H1 (cell line): Measurements from ENCODE around the gene ZNF565. TPM values are rescaled to one million over a fixed set of nuclear protein-coding genes. Genes with fewer than 3 reads are reported as not detected.

Experiments
- CTCF ChIA-PET: fragments of 300-600 bp; sonication (Branson Sonifier 250); formaldehyde crosslinking; loops from one replicate; lab custom pipeline; 2021; ENCODE audit not compliant: partially characterized antibody; lab: Charles Lee
- POLR2A ChIA-PET: fragments of 300-600 bp; sonication (Branson Sonifier 250); formaldehyde crosslinking; loops from one replicate; lab custom pipeline; 2021; ENCODE audit warnings: inconsistent platforms; ENCODE audit not compliant: partially characterized antibody; lab: Charles Lee
- DNase-seq, 2 experiments: peaks; one replicate each; pipeline versions ENCODE4 v3.0.0 to v3.0.0-alpha.2; 2010 to 2022; ENCODE audit warnings: low spot score in 2 of 2, low read depth in 1 of 2, mixed read lengths in 1 of 2
- FAIRE-seq: peaks from 2 replicates; lab custom pipeline; 2011; peaks lifted over from hg19 to GRCh38; lab: Jason Lieb, UNC
- H2AFZ ChIP-seq: 2 replicates; pipeline ENCODE4 v1.8.1; 2012; ENCODE audit warnings: low read length, inconsistent platforms
- H2AK5ac ChIP-seq: 2 replicates; pipeline ENCODE4 v1.6.1; 2013; ENCODE audit warnings: low read depth, low read length
- H2BK120ac ChIP-seq: replicated peaks from 2 replicates; pipeline ENCODE3; 2013; ENCODE audit warnings: low read depth, low read length, inconsistent platforms
- H2BK12ac ChIP-seq: 2 replicates; pipeline ENCODE4 v1.6.1; 2013; ENCODE audit warnings: low read depth, low read length
- H2BK15ac ChIP-seq: 2 replicates; pipeline ENCODE4 v1.6.1; 2013; ENCODE audit warnings: low read length
- H2BK20ac ChIP-seq: 2 replicates; pipeline ENCODE4 v1.6.1; 2013; ENCODE audit warnings: low read length
- H2BK5ac ChIP-seq: 2 replicates; pipeline ENCODE4 v1.6.1; 2013; ENCODE audit warnings: low read depth, low read length
- H3K14ac ChIP-seq: 2 replicates; pipeline ENCODE4 v1.6.1; 2013; ENCODE audit warnings: inconsistent platforms; ENCODE audit not compliant: insufficient read length
- H3K18ac ChIP-seq: 2 replicates; pipeline ENCODE4 v1.6.1; 2013; ENCODE audit warnings: low read length; ENCODE audit errors: extremely low read depth
- H3K23ac ChIP-seq: 2 replicates; pipeline ENCODE4 v1.6.1; 2013; ENCODE audit warnings: inconsistent platforms; ENCODE audit not compliant: insufficient read length
- H3K23me2 ChIP-seq: 2 replicates; pipeline ENCODE4 v1.6.1; 2013; ENCODE audit warnings: low read depth, low read length
- H3K27ac ChIP-seq: 2 replicates; pipeline ENCODE4 v1.6.1; 2011; ENCODE audit warnings: low read depth, low read length, inconsistent platforms
- H3K27me3 ChIP-seq, 4 experiments: replicated peaks in 1 of 4; 1 replicate in 1 of 4; 2 replicates in 3 of 4; pipeline versions ENCODE4 v1.6.1 to v1.8.1; 2011 to 2013; ENCODE audit warnings: low read length in 3 of 4, mild to moderate bottlenecking in 3 of 4, inconsistent platforms in 2 of 4, mixed read lengths in 2 of 4, moderate library complexity in 1 of 4; ENCODE audit not compliant: control insufficient read depth in 3 of 4, insufficient read depth in 3 of 4; ENCODE audit errors: extremely low read depth in 1 of 4
- H3K36me3 ChIP-seq, 4 experiments: 2 replicates each; pipeline versions ENCODE4 v1.6.1 to v1.8.1; 2011 to 2013; ENCODE audit warnings: mild to moderate bottlenecking in 4 of 4, low read length in 3 of 4, moderate library complexity in 2 of 4, control low read depth in 1 of 4, inconsistent platforms in 1 of 4; ENCODE audit not compliant: insufficient read depth in 4 of 4, control insufficient read depth in 2 of 4
- H3K4ac ChIP-seq: replicated peaks from 2 replicates; pipeline ENCODE3; 2013; ENCODE audit warnings: low read length, low read depth, mixed read lengths, inconsistent platforms; ENCODE audit not compliant: insufficient read length
- H3K4me1 ChIP-seq, 4 experiments: replicated peaks in 1 of 4; 1 replicate in 1 of 4; 2 replicates in 3 of 4; pipeline versions ENCODE4 v1.6.1 to v1.8.1; 2011 to 2013; ENCODE audit warnings: low read length in 3 of 4, inconsistent platforms in 2 of 4, mixed read lengths in 1 of 4; ENCODE audit not compliant: insufficient read depth in 4 of 4, control insufficient read depth in 3 of 4
- H3K4me2 ChIP-seq, 2 experiments: 2 replicates each; pipeline versions ENCODE4 v1.6.1 to v1.8.1; 2011 to 2013; ENCODE audit warnings: low read depth in 2 of 2, low read length in 2 of 2, control low read depth in 1 of 2, inconsistent platforms in 1 of 2, mild to moderate bottlenecking in 1 of 2; ENCODE audit not compliant: insufficient read depth in 1 of 2
- H3K4me3 ChIP-seq, 4 experiments: fragments of 200-600, 300-600 bp in 1 of 4; sonication (generic), shearing (Covaris generic), sonication (Bioruptor Twin) in 1 of 4; 2 replicates each; pipeline versions ENCODE4 v1.5.1 to v1.8.1; 2011 to 2016; ENCODE audit warnings: low read length in 4 of 4, low read depth in 3 of 4, control low read depth in 2 of 4, inconsistent platforms in 2 of 4, mild to moderate bottlenecking in 2 of 4, mixed read lengths in 1 of 4, moderate library complexity in 1 of 4; ENCODE audit not compliant: insufficient read depth in 2 of 4; ENCODE audit errors: extremely low read depth in 1 of 4
- H3K56ac ChIP-seq: replicated peaks from 2 replicates; pipeline ENCODE3; 2013; ENCODE audit warnings: low read depth, mild to moderate bottlenecking, mixed read lengths, low read length, inconsistent platforms; ENCODE audit not compliant: insufficient read length
- H3K79me1 ChIP-seq: 2 replicates; pipeline ENCODE4 v1.6.1; 2013; ENCODE audit warnings: low read depth, low read length, control low read depth
- H3K79me2 ChIP-seq, 2 experiments: 2 replicates each; pipeline versions ENCODE4 v1.6.1 to v1.8.1; 2012 to 2013; ENCODE audit warnings: low read length in 2 of 2, mild to moderate bottlenecking in 2 of 2, inconsistent platforms in 1 of 2; ENCODE audit not compliant: insufficient read depth in 2 of 2, control insufficient read depth in 1 of 2
- H3K9ac ChIP-seq, 4 experiments: replicated peaks in 1 of 4; 1 replicate in 1 of 4; 2 replicates in 3 of 4; pipeline versions ENCODE4 v1.6.1 to v1.8.1; 2011 to 2013; ENCODE audit warnings: low read depth in 3 of 4, low read length in 3 of 4, control low read depth in 2 of 4, mild to moderate bottlenecking in 2 of 4, moderate library complexity in 2 of 4, inconsistent platforms in 1 of 4; ENCODE audit errors: extremely low read depth in 1 of 4
- H3K9me3 ChIP-seq, 2 experiments: 2 replicates each; pipeline versions ENCODE4 v1.6.1 to v1.8.1; 2012 to 2013; ENCODE audit warnings: mild to moderate bottlenecking in 2 of 2, moderate library complexity in 2 of 2, control low read depth in 1 of 2, inconsistent platforms in 1 of 2, low read depth in 1 of 2, low read length in 1 of 2, mixed read lengths in 1 of 2; ENCODE audit not compliant: insufficient read depth in 2 of 2
- H4K20me1 ChIP-seq, 2 experiments: replicated peaks in 1 of 2; 2 replicates each; pipeline versions ENCODE3 to v1.8.1; 2011 to 2013; ENCODE audit warnings: inconsistent platforms in 2 of 2, low read length in 2 of 2, mild to moderate bottlenecking in 1 of 2; ENCODE audit not compliant: insufficient read depth in 2 of 2, control insufficient read depth in 1 of 2
- H4K5ac ChIP-seq: 2 replicates; pipeline ENCODE4 v1.6.1; 2013; ENCODE audit warnings: low read length, low read depth, mixed read lengths, inconsistent platforms; ENCODE audit not compliant: insufficient read length
- H4K8ac ChIP-seq: 2 replicates; pipeline ENCODE4 v1.8.0; 2013; ENCODE audit warnings: mild to moderate bottlenecking, moderate library complexity, low read length, inconsistent platforms; ENCODE audit not compliant: insufficient read depth; ENCODE audit errors: extremely low read depth
- H4K91ac ChIP-seq: replicated peaks from 2 replicates; pipeline ENCODE3; 2013; ENCODE audit warnings: low read length, mixed read lengths, inconsistent platforms; ENCODE audit not compliant: insufficient read length
- ATF2 ChIP-seq: IDR thresholded peaks from 2 replicates; pipeline ENCODE4 v1.6.1; 2012; ENCODE audit warnings: low read length, inconsistent platforms
- BACH1 ChIP-seq: IDR thresholded peaks from 2 replicates; pipeline ENCODE4 v1.6.1; 2012; ENCODE audit warnings: low read length, improper control_type of control experiment
- GTF2F1 ChIP-seq: IDR thresholded peaks from 2 replicates; pipeline ENCODE4 v1.6.1; 2012; ENCODE audit warnings: low read depth, low read length, improper control_type of control experiment, borderline replicate concordance
- HDAC6 ChIP-seq: IDR thresholded peaks from one replicate; pipeline ENCODE4 v1.7.1; 2012; ENCODE audit warnings: low read depth, mild to moderate bottlenecking, inconsistent platforms, low read length, moderate library complexity
- JUND ChIP-seq: IDR thresholded peaks from 2 replicates; pipeline ENCODE4 v1.6.1; 2011; ENCODE audit warnings: mild to moderate bottlenecking, improper control_type of control experiment, low read length
- RFX5 ChIP-seq: IDR thresholded peaks from 2 replicates; pipeline ENCODE4 v1.6.1; 2011; ENCODE audit warnings: low read depth, low read length, improper control_type of control experiment, borderline replicate concordance
- RNF2 ChIP-seq: fragments of 200-900, 300-1000 bp; sonication (generic); IDR thresholded peaks from 2 replicates; pipeline ENCODE4 v1.7.1; 2016; ENCODE audit warnings: borderline replicate concordance, low read depth, mild to moderate bottlenecking, antibody characterized with exemption, low read length; ENCODE audit not compliant: poor library complexity, severe bottlenecking; ENCODE audit errors: missing control alignments
- TAF1 ChIP-seq: IDR thresholded peaks from 2 replicates; pipeline ENCODE4 v1.6.1; 2011; ENCODE audit warnings: mild to moderate bottlenecking, low read depth, low read length
- TBP ChIP-seq: IDR thresholded peaks from 2 replicates; pipeline ENCODE4 v1.6.1; 2011; ENCODE audit warnings: low read depth, low read length, improper control_type of control experiment
- USF2 ChIP-seq: IDR thresholded peaks from 2 replicates; pipeline ENCODE4 v1.6.1; 2011; ENCODE audit warnings: low read length, improper control_type of control experiment
- WGBS, 2 experiments: shearing (Covaris generic) in 1 of 2; methylation state at CpG; one replicate each; pipeline versions ENCODE4 v1.1.6 to v1.1.7; 2013 to 2015; ENCODE audit warnings: low lambda C conversion rate in 2 of 2, mixed read lengths in 2 of 2, inconsistent platforms in 1 of 2, low coverage in 1 of 2, missing lambda C conversion rate in 1 of 2; ENCODE audit not compliant: insufficient replicate concordance in 2 of 2, insufficient coverage in 1 of 2, insufficient read length in 1 of 2; ENCODE audit errors: extremely low coverage in 1 of 2, missing lambda C conversion rate in 1 of 2; 5-methylcytosine and 5-hydroxymethylcytosine counted together
- polyA plus RNA-seq, 7 experiments: library from polyadenylated mRNA; depleted of rRNA in 3 of 7; stranded (reverse) in 5 of 7; unstranded in 2 of 7; fragments of >200 nt in 5 of 7; fragments of 200-250 nt in 2 of 7; gene quantifications; 1 replicate in 5 of 7; 2 replicates in 1 of 7; 4 replicates in 1 of 7; pipeline versions ENCODE4 v1.2.1 to v1.2.3, GENCODE V29; 2011 to 2013; ENCODE audit warnings: missing spikeins in 2 of 7, mixed read lengths in 2 of 7
- total RNA-seq: library from RNA; stranded (reverse); fragmentation: NEBNext Ultra II Directional; extraction: Animal tissue kit (Norgen Biotek cat#: 25700); gene quantifications from 2 replicates; pipeline ENCODE4 v1.2.1, GENCODE V29; 2021

Gene ZNF565
- total and polyA plus RNA-seq, 2 of the 8 experiments (the other 6 are each of a cell fraction or from before 2014, with no cell fraction given), result 0.89 to 3.1 TPM

- Histone ChIP-seq H3K4ac (no peak overlapping the region), H3K14ac (no peak overlapping the region), H2BK5ac (no peak overlapping the region), H4K5ac (no peak overlapping the region), H2BK15ac (no peak overlapping the region), H2BK12ac (peak overlapping the region; percentile 75; the same call in 1 of the 2 replicates), H3K79me1 (no peaks in the 10 kb centered on the region), H3K36me3 (no peaks in the 10 kb centered on the region), H4K8ac (no peak overlapping the region), H4K91ac (no peak overlapping the region), H2AK5ac (no peak overlapping the region), H3K27me3 (no peaks in the 10 kb centered on the region), H4K20me1 (no peaks in the 10 kb centered on the region), H2BK120ac (no peak overlapping the region), H3K79me2 (no peaks in the 10 kb centered on the region), H2BK20ac (no peak overlapping the region), H3K9me3 (no peaks in the 10 kb centered on the region), H3K9ac (no peak overlapping the region), H2AFZ (no peak overlapping the region), H3K23ac (no peak overlapping the region), H3K56ac (no peak overlapping the region), H3K27ac (no peak overlapping the region), H3K4me2 (no peak overlapping the region), H3K23me2 (no peaks in the 10 kb centered on the region), H3K18ac (no peak overlapping the region), H3K4me3 (no peak overlapping the region; a peak in 1 of 8 replicates), H3K4me1 (no peaks in the 10 kb centered on the region)
- POLR2A ChIA-PET, result interaction anchor here (0.7 to 7.9 kb wide), 8 partner anchors 8 to 54 kb away, joined by 3 to 45 read pairs (median 5); partner anchors contain the start of genes CAPNS1, POLR2I and TBCB
- DNase-seq (no peak), FAIRE-seq (no peak)
- CTCF ChIA-PET, result interaction anchor here (0.7 to 13.5 kb wide), 10 partner anchors 8 to 274 kb away, joined by 3 to 157 read pairs (median 4); partner anchors contain the start of genes CAPNS1 and ZFP14
- 86% methylated on average over 9 of the region's 9 CpGs; no CpG with 5 or more reads in 1 of the 2 experiments for WGBS, 2 experiments
- TF ChIP-seq USF2 (no peak), RNF2 (no peak), BACH1 (no peak), JUND (no peak), GTF2F1 (no peak), TBP (no peak), RFX5 (no peak), TAF1 (no peak), HDAC6 (no peak), ATF2 (no peak)
Measured at GRCh38 chr19:36169084-36169760, 45.2 kb downstream of the ZNF565 start.
